Measurements from ENCODE around the gene TRAFD1.
A peak's percentile ranks its signal among the peaks of the same experiment; 100 is the strongest.

The TRAFD1 gene

DNA sequence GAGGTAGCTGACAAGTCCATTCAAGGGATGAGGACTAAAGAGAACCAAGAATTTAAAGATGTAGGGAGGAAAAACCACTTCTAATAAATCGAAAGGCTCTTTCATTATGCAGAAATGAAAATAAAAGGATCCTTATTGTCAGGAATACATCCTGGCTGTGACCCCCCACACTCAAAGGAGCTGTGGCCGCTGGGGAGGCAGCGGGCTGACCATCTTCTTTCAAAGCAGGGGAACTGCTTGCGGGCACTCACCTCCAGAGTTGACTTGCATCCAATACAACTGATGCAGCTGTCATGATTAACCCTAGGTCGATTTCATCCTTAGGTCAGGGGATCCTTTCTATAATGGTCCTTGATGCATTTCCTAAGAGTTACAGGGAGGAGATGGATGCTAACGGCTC lies 35.3 kb downstream of the TRAFD1 start:
- DNase-seq (ENCODE audit: low spot score): no peak

DNA sequence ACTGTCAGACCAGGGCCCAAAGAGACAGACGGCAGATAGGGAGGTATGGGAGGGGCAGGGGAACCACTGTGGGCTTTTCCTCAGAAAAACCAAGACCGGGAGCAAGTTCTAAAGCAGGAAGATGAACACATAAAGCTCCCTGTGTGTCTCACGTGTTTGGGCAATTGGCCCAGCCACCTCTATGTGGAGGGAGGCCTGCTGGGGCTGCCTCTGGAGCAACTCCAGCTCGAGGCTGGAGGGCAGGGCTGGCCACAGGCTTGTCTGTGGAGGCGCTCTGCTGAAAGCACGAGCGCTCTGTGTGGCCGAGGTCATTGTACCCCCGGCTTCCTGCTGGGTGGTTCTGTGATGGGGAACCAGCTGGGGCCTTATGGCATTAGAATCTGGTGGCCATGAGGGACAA lies 36.4 kb downstream of the TRAFD1 start:
- DNase-seq (ENCODE audit: low spot score): no peak

DNA sequence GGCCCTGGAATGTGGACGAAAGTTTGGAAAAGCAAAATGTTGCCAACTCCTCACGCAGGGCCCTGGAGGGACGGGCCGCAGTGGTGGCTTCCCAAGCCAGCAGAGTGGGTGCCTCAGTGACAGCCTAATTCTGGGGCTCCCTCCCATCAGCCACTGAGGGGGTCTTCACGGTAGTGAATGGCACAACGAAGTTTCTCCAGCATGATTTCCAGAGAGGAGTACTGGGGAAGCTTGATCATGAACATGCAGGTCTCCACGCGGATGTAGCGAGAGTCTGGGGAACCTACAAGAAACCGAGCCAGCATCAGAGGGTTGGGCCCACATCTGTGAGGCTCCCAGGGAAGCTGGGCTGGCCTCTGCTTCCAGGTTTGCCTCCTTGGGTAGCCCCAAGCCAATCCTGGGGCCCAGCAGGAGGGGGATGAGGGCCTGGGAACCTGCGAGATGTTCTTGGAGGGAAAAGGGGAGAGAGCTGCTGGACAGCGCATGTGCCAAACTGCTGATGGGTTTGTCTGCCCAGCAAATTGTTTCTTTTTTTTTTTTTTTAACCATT lies 37.0 kb downstream of the TRAFD1 start:
- DNase-seq (ENCODE audit: low spot score): no peak

DNA sequence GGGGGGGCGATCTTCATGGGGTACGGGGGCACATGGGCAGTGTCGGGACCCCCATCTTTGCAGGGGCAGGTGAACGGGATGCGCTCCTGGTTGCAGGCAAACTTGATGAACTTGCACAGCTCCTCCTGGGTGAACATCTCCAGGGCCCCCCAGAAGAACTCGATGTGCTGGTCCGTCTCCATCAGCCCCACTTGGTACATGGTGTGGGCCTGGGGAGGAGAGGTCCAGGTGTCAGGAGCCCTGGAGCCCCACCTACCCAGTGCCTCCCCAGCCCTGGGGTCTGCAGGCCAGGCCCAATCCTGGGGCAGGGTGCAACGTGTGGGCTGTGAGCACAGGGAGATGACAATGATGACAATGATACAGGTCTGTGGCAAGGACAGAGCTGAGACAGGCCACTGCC lies 37.7 kb downstream of the TRAFD1 start:
- DNase-seq (ENCODE audit: low spot score): no peak

DNA sequence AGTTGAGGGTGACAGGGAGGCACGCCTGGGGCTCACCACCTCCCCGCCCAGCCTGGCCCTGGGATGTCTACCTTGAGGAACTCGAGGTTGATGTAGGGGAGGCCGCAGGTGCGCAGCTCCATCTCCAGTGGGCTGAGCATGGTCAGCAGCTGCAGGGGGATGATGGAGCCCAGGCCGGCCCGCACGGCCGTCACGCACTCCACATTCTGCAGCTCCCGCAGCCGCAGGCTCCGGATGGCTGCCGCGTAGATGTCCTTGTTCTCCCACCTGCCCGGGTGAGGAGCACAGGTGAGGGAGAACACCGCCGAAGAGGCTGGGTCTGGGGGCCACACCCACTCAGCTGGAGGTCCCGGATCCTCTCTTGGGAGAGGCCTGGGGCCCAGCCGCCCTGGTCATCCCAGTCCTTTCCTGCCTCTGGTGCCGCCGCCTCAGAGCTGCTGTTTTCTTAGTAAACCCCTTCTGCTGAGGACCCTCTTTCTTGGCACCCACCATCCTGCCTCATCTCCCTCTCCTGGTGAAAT lies 38.2 kb downstream of the TRAFD1 start:
- no peak for DNase-seq (ENCODE audit: low spot score)

DNA sequence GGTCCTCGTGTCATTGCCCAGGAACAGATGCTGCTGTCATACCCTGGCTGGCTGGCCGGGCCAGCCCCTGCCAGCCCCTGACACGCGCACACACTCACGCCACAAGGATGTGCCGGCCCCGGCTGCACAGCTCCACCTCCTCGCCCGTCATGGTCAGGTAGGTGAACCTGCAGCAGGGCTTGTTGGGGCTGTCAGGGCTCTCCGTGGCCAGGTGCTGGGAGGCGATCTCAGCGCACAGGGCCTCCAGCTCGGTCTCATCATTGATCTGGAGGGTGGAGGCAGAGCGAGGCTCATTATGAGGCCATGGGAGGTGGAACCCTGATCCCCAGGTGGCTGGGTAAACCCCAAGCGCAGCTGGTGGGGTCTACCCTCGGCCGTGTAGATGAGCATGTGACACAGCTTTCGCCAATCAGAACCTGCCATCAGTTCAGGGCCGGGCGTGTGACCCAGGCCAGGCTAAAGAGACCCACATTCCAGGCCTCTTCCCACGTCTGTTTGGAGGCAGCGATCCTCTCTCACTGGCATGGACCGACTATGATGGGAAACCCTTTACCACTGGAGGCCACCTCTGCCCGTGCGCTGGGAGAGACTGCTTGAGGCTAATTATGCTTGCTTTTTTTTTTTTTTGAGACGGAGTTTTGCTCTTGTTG lies 38.8 kb downstream of the TRAFD1 start:
- DNase-seq (ENCODE audit: low spot score): no peak

DNA sequence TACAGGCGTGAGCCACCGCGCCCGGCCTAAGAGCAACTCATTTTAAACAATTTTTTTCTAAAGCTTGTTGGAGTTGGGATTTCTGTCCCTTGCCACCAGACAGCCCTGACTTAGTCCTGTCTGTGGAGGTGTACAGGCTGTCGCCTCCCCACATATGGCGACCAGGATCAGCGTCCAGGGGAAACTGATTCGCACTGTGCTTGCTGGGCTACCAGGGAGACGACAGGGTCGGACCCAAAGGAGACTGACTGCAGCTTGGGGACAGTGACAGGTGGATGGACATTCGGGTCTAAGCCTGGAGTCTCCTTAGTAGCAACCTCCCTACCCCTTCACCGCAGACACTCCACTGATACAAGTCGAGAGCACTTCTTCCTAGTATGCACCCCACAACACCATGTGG lies 40.3 kb downstream of the TRAFD1 start:
- no peak for DNase-seq (ENCODE audit: low spot score)

DNA sequence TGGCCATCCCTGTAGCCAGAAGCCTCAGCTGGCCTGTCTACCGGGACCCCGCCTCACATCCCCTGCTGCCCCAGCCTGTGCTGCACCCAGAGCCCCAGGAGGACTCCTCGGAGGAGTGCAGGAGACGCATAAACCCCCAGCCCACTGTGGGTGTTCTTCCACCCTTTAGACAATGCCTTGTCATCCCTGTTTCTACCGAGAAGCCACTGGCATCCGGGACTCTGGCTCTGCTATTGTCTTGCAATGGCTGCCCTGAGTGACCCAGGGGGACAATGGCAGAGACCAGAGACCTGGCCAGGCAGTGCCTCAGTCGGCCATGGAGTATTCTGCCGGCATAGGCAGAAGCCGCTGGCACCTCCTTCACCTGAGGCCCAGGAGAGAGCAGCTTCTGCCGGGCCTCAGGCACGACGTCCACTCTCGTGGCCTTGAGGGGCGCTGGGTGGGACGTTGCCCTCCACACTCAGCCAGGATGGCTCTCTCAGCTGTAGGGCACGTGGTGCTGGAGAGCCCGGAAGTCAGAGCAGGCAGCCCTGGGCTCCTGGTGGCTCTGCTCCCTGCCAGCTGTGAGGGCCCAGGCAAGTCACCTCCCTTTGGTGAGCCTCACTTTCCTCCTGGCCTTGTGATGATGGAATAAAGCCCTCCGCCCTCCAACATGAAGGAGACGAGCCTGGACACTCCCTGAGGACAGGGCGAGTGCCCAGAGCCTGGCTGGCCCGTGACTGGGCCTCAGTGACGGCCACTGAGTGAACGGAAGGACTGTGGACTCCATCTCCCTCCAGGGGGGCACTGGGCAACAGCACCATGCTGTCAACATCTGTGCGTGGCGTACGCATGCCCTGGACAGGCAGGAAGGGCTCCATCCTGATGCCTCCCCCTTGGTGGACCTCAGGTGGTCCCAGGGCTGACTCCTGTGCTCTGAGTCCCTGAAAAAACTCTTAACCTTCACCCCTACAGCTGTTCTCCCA lies 41.0 kb downstream of the TRAFD1 start:
- DNase-seq (ENCODE audit: low spot score): no peak

DNA sequence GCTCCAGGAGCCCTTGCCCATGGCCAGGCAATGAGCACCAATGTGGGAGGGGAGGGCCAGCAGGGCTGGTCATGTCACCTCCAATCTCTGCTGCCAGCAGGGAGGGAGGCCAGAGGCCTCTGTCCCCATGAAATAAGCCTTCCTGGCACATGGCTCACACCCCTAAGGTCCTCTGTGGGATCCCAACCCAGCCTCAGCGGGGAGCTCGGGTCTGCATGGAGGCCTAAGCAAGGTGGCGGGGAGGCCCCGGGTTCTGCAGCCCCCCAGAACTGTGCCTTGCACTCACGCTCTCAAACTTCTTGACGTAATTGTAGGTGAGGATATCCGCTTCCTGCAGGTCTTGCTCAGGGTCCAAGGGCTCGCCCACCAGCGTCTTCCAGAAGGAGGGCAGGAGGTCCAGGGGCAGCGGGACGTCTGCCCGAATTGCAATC lies 41.7 kb downstream of the TRAFD1 start:
- DNase-seq (ENCODE audit: low spot score): no peak

DNA sequence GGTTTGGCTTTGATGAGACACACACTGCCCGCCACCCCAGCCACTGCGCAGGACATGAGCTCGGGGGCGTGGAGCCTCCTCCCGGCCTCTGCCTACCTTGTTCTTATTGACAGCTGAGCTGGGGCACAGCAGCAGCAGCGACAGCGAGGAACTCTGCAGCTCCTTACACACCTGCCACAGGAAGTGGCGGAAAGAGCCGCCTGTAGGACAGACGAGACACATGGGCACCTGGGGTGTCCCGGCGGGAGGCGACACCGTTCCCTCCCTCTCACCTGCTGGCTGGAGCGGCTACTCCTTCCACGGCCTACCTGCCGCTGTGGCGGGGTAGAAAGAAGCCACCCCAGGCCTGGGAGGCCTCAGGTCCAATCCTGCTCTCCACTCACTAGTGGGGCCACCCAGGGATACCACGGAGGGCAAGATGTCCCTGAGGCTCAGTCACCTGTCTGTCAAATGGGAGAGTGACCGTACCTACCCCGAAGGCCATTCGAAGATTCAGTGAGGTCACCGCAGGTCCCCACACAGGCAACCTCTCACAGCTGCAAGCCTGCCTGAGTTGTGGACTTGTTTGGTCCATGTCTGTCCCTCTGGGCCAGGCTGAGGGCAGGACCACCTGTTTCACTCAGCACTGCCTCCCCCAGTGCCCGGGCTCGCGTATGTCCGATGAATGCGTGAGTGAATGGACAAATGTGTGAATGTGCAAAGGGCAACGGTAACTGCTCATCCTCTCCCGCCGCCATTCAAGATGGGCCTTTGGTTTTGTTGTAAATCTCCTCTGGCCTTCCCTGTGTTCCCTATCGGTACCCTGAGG lies 42.6 kb downstream of the TRAFD1 start:
- no peak for DNase-seq (ENCODE audit: low spot score)

DNA sequence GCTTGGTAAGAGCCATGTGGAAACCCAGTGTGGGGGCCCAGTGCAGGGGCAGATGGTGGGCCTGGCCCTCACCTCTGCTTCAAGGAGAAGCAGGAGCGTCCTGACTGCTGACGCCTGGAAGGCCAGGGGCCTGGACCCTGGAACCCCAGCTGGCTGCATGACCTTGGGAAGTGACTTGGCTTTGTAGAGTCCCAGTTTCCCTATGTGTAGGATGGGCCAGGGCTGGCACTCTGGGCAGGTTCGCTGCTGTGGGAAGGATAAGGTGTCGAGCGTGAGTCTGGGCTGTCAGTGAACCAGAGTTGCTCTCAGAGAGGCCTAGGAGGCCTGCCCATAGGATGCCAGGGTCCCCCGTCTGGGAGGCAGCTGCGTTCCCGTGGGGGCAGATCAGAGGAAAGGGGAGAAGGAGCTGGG lies 43.2 kb downstream of the TRAFD1 start:
- no peak for DNase-seq (ENCODE audit: low spot score)

DNA sequence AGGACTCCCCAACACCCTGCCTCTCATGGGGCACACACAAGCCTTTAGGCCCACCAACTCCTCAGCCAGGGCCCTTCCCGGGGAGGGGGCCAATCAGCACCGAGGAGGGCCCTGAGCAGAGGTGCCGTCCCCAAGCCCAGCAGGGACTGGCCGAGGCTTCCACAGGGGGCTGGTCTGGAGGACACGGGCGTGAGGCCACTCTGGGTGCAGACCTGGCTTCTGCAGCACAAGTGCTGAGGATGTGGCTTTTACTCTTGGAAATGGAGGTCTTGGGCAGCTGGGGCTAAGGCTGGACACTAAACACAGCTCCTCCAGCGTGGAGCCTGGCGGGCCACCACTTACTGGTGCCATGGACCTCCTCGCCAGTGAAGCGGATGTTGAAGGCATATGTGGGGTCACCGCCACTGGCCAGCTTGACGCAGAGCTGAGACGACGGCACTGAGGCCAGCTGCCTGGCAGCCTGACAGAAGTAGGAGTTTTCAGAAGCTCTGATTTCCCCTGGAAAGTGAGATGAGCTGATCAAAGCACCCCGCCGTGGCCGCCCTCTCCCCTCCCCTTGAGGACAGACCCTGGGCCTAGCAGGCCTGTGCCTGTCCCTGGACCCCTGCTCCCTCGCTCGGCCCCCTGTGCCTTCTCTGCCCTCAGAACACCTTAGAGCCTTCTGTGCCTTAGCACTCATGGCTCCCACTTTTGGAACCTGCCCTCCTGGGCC lies 44.0 kb downstream of the TRAFD1 start:
- DNase-seq (ENCODE audit: low spot score): no peak

DNA sequence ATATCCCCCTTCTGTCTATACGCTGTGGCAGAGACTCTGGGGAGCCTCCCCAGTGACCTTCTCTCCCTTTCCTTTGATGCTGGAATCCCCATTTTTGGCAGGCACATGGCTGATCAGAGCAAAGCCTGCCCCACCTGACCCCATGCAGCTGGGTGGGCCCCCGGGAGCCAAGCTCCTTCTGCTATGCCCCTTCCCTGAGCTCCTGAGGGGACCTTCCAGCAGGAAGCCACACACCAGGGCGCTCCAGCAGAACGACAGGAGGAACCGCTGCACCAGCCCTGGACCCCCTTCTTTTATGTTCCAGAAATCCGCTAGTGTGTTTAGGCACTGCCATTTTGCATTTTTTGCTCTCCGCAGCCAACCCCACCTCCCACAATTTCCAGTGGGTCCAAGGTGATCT lies 44.6 kb downstream of the TRAFD1 start:
- DNase-seq (ENCODE audit: low spot score): no peak

DNA sequence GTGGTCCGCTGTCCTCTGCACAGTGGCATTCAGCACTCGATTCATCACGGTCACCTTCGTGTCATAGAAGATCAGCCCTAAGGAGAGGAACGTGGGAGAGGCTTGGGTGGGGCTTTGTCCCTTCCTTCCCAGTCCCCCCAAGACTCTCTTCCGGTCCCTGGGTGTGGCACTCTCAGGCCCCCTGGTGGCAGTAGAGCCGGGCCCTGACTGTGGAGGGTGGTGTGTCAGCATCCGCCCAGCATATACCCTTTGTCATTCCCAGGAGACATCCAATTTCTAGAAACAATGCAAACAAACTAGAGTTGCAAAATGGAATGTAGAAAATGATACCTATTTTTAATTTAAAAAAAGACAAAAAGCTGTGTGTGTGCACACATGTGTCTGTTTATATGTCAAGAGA lies 45.0 kb downstream of the TRAFD1 start:
- DNase-seq (ENCODE audit: low spot score): no peak

DNA sequence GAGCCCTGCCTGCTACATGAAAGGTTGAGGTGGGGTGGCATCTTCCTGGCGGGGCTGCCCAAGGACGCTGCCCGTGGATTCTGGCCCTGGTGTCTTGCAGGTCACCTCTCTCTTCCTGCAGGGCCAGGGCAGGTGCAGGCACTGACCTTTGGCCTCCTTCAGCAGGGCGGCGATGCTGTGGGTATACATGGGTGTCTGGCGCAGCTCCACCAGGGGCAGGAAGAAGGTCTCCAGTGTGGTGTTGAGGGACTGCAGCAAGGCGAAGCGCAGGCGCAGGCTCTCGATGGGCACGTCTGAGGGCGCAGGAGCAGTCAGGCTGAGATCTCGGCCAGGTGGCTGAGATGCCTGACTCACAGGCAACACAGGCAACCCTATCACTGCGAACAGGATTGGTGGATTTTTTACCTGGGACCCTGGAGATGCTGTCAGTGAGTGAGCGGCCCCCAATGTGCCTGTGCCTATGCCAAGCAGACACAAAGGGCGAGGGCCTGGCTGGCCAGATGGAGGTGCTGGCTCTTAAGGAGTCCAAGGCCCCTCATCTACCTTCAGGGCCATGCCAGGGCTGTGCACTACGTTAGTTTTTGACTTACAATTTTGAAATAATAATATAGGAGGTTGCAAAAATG lies 45.7 kb downstream of the TRAFD1 start:
- no peak for DNase-seq (ENCODE audit: low spot score)

DNA sequence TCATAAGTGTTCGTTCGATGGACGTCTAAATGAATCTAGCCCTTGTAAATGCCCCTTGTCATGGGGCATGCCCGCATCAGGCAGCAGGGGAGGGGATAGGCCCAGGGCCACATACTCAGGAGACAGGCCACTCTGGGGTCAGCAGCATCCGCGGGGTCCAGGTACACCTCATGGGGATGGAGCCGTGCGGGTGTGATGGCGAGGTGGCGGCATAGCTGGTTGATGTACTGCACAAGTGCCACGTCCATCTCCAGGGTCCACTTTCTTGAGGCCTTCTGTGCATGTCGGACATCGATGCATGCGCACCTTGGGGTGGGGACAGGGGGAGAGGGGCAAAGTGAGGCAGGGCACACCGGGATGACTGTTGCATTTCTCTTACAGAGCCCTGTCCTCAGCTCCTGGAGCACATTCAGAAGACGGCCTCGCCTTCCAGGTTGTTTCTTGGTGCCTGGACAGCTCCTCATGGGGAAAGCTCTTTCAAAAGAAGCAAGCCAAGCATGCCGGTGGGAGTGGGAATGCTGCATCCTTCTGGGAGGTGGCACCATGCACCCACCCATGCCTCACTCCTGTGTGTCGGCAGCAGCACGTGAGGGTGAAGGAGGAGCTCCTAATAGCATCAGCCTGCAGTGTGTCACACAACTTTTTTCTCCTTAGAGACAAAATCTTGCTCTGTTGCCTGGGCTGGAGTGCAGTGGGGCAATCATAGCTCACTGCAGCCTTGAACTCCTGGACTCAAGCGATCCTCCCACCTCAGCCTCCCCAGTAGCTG lies 47.4 kb downstream of the TRAFD1 start:
- DNase-seq (ENCODE audit: low spot score): no peak

DNA sequence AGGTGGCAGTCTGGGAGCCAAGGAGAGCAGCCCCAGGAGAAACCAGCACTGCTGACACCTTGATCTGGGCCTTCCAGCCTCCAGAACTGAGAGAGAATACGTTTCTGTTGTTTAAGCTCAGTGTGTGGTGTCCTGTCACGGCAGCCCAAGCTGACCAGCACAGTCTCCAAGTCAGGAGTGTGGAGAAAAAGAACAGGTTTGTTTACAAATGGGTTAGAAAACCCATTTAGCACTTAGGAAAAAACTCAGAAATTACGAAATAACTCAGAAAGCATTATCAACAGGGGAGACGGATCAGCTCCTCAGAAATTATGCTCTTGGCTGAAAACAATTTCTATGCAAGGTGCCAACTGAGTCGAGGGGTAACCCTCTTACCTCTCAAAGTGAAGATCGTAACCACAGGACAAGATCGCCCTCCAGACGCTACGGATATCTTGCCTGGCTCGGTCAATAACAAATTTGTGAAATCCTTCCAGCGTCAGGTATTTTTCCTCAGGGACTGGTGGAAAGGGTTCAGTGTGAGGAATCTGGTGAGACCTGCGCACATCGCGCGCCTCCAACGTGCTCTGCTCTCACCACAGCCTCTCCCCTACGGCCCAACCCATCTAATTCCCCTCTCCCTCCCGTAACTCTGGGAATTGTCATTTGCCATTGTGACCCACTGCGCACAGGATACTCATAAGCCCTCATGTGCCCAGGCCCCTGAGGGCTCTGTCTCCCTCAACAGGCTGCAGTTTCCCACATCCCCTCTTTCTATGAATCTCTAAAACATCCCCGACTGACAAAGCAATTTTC lies 50.2 kb downstream of the TRAFD1 start:
- DNase-seq (ENCODE audit: low spot score): no peak

DNA sequence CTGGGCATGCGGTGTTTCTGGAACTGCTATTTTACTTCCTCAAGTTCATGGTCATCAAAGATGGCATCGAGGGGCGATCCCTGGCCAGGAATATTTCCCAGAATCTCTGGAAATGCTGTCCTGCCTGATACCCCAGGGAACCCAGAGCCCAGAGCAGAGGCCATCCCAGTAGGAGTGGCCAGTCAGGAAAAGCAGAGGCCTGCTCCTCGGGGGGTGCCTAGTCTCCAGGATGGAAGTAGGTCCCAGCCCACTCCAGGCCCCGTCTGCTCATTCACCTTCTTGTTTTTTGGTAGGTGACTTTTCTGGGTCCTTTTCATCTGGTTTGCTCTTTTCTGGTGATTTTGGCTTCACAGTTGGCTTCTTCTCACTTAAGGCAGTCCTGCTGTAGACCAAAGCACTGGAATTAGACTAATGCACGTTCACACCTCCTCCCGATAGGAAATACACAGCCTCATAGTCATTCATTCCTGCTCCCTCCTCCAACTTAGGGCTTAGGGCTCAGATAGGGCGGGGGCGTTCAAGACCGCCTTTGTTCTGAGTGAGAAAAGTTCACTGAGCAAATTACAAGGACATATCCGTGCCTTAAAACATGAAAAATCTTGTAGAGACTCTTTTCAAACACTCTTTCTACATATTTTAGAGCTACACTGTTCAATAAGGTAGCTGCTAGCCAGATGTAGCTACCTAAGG lies 51.1 kb downstream of the TRAFD1 start:
- peak; percentile 59 for DNase-seq (ENCODE audit: low spot score)

DNA sequence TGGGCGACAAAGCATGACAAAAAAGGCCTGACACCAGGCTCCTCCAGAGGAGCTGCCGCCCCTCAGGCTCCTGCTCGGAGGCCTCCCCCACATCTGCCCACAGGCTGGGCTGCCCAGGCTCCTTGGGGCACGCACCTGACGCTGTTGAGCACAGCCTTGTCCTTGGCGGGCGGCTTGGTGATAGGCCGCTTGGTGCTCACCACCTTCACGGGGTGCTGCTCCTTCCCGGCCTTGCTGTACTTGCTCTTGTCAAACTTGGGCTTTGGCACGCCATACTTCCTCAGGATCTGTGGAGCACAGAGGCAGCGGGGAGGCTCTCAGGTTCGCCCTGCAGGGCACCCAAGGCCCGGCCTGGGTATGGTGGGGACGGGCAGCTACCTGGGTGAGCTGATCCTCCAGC lies 53.4 kb downstream of the TRAFD1 start:
- DNase-seq (ENCODE audit: low spot score): no peak
